Measurements from ENCODE around the gene PRPF4. TPM values are rescaled to one million over a fixed set of nuclear protein-coding genes. Genes with fewer than 3 reads are reported as not detected.

PRPF4 gene
- total RNA-seq, 6 experiments from 2014 or later = 24.5 to 32.8 (median 29.4) TPM

DNA sequence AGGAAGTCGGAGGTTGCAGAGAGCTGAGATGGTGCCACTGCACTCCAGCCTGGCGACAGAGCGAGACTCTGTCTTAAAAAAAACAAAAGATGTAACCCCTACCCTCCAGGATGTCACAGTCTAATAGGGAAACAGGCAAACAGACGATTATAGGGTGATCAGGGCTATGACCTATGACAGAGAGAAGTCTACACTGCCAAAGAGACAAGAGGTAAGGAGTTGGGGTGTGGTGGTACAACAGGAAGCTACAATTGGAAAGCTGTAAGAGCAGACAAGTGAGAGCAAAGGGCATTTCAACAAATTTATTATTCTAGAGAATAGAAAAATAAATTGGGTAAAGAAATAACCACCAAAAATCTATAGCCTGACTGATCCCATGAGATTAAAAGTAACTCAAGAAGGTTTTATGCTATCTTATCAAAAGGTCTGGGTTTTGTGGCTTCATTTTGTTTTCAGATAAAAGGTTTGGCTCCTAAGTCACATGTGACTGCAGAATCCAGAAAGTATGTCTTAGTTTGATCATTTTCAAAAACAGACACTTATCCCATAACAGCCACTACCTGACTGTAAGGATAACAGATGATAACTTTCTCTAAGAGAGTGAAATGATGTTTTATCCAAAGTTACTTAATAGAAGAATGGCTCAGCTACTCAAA is 7.4 kb upstream of the PRPF4 start:
- no peaks in the 10 kb centered on the region for H3K27me3 Mint-ChIP-seq (ENCODE audit: insufficient read depth)
- TF ChIP-seq, protein P1, sequence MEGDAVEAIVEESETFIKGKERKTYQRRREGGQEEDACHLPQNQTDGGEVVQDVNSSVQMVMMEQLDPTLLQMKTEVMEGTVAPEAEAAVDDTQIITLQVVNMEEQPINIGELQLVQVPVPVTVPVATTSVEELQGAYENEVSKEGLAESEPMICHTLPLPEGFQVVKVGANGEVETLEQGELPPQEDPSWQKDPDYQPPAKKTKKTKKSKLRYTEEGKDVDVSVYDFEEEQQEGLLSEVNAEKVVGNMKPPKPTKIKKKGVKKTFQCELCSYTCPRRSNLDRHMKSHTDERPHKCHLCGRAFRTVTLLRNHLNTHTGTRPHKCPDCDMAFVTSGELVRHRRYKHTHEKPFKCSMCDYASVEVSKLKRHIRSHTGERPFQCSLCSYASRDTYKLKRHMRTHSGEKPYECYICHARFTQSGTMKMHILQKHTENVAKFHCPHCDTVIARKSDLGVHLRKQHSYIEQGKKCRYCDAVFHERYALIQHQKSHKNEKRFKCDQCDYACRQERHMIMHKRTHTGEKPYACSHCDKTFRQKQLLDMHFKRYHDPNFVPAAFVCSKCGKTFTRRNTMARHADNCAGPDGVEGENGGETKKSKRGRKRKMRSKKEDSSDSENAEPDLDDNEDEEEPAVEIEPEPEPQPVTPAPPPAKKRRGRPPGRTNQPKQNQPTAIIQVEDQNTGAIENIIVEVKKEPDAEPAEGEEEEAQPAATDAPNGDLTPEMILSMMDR (IDR thresholded peaks at IDR 0.05) = no peak
- peaks cover 11% of the 10 kb centered on the region for H3K4me1 Mint-ChIP-seq (ENCODE audit: low read depth)
- no peak for DNase-seq
- H3K36me3 Mint-ChIP-seq (ENCODE audit: low read depth) = peaks cover 24% of the 10 kb centered on the region
- H3K9me3 Mint-ChIP-seq = no peaks in the 10 kb centered on the region
- H3K27ac Mint-ChIP-seq = no peak overlapping the region; the same call in 1 of the 2 replicates
- H3K4me3 Mint-ChIP-seq = no peak overlapping the region

DNA sequence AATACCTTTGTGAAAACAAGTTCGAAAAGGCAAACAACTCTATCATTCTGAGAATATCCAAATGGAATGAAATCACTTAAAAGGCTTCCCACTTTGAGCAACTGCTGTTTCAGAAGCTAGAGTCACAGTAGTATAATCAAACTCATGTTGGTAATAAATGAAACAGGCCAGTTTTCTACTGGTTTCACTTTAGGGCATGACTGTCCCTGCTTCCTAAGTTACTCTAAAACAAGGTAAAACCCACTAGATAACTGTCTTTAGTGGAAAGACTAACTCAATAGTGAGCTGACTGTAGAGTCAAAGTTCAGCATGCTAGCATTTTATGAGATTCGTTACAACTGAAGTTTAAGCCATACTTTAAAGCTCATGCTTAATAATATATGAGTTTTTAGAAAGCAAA is 6.1 kb upstream of the PRPF4 start:
- TF ChIP-seq, protein P1 (IDR thresholded peaks at IDR 0.05) = no peak
- Mint-ChIP-seq H3K4me1 (ENCODE audit: low read depth) (peaks cover 11% of the 10 kb centered on the region), H3K36me3 (ENCODE audit: low read depth) (peaks cover 28% of the 10 kb centered on the region), H3K27ac (no peak overlapping the region), H3K9me3 (no peaks in the 10 kb centered on the region), H3K27me3 (ENCODE audit: insufficient read depth) (no peaks in the 10 kb centered on the region), H3K4me3 (no peak overlapping the region)
- DNase-seq = no peak

DNA sequence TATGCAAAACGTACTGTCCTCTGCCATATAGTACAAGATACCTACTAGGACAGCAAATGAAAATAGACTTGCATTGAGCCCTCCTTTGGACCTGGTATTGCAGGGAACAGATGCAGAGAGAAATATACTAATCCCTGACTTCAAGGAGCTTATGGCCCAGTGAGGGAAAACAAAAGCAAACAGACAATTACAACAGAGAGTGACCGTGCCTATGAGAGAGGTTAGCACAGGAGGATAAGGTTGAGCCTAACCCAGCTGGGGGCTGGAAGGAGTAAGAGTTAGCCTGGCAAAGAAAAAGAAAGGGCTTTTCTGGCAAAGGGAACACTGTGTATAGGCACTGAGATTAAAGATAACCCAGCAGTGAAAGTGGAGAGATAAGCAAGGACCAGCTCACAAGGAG is 5.6 kb upstream of the PRPF4 start:
- H3K4me1 Mint-ChIP-seq (ENCODE audit: low read depth) = peaks cover 11% of the 10 kb centered on the region

DNA sequence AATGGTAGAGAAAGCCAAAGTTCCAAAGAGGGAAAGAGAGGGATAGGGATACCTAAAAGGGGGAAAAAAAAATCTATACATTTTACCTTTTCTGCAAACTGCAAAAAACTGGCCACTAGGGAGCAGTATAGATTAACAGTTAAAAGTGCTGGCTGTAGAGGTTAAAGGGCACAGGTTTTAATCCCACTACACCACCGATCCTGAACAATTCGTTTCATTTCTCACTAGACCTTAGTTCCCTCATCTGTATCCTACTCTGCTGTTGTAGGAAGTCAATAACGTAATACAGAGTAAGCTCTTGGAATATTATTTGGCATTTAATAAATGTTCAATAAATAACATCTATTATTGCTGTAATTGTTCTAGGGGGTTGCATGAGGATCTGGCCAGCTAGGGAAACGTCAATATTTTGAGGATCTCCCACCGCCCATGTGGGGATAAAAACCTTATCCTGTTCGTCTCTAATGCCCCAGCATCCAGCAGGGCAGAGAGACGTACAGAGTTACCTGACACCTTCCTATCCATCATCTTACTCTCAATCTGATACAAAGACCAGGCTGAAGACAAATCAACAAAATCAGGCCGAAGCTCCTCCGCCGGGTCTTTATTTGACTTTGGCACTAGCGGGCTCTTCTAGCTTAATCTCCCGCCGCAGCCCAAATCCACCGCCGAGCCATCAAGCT is 843 bp upstream of the PRPF4 start:
- Mint-ChIP-seq H3K27ac (no peak overlapping the region), H3K4me1 (ENCODE audit: low read depth) (peaks cover 20% of the 10 kb centered on the region), H3K9me3 (no peaks in the 10 kb centered on the region), H3K4me3 (no peak overlapping the region), H3K27me3 (ENCODE audit: insufficient read depth) (no peaks in the 10 kb centered on the region), H3K36me3 (ENCODE audit: low read depth) (peaks cover 37% of the 10 kb centered on the region)
- peak; percentile 54 for DNase-seq
- TF ChIP-seq, protein P1 (IDR thresholded peaks at IDR 0.05) = peak; percentile 91

More for the DNA sequence above, 5.6 kb upstream of the PRPF4 start:
- Mint-ChIP-seq H3K9me3 (no peaks in the 10 kb centered on the region), H3K27me3 (ENCODE audit: insufficient read depth) (no peaks in the 10 kb centered on the region), H3K27ac (no peak overlapping the region), H3K4me3 (no peak overlapping the region), H3K36me3 (ENCODE audit: low read depth) (peaks cover 28% of the 10 kb centered on the region)
- TF ChIP-seq, protein P1 (IDR thresholded peaks at IDR 0.05) = no peak
- no peak for DNase-seq

DNA sequence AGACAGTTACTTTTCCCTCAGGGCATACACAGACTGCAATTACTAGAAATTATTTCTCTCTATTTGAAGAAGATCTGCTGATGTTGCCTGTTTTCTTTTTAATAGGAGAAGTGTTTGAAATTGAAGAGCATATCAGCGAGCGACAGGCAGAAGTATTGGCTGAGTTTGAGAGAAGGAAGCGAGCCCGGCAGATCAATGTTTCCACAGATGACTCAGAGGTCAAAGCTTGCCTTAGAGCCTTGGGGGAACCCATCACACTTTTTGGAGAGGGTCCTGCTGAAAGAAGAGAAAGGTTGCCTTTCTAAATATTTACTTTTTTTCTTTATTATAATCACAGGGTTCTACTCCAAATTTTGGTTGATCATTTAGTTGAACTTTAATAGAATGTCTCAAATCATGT is 3.4 kb downstream of the PRPF4 start:
- no peak overlapping the region for H3K27ac Mint-ChIP-seq
- DNase-seq = no peak
- H3K27me3 Mint-ChIP-seq (ENCODE audit: insufficient read depth) = no peaks in the 10 kb centered on the region
- peaks cover 10% of the 10 kb centered on the region; the same call in 1 of the 2 replicates for H3K4me1 Mint-ChIP-seq (ENCODE audit: low read depth)
- H3K4me3 Mint-ChIP-seq = no peak overlapping the region
- H3K36me3 Mint-ChIP-seq (ENCODE audit: low read depth) = peaks cover 43% of the 10 kb centered on the region
- TF ChIP-seq, protein P1 (IDR thresholded peaks at IDR 0.05) = no peak
- H3K9me3 Mint-ChIP-seq = no peaks in the 10 kb centered on the region

Measured in HFFc6 (cell line).